Endothelial cell of umbilical vein (primary cell): ENCODE measurements around the gene CXCR3. TPM values are rescaled to one million over a fixed set of nuclear protein-coding genes. Genes with fewer than 3 reads are reported as not detected.

Source experiments
- BruUV-seq: library from RNA; stranded (reverse); fragments of 400-500 nt; replicated peaks from 2 replicates; lab custom pipeline; 2021; lab: Mats Ljungman, UMichigan
- CTCF ChIA-PET: fragments of 300-600, 350-600 bp; sonication (Branson Sonifier 250); formaldehyde crosslinking; loops from one replicate; lab custom pipeline; 2021; ENCODE audit warnings: antibody characterized with exemption, inconsistent platforms; lab: Charles Lee
- POLR2A ChIA-PET: fragments of 300-600, 350-600 bp; sonication (Branson Sonifier 250); formaldehyde crosslinking; loops from one replicate; lab custom pipeline; 2021; ENCODE audit warnings: antibody characterized with exemption, inconsistent platforms; lab: Charles Lee
- DNase-seq: peaks from one replicate; pipeline ENCODE4 v3.0.0-alpha.2; 2011; ENCODE audit warnings: low read depth, low spot score
- FAIRE-seq: peaks from 2 replicates; lab custom pipeline; 2011; peaks lifted over from hg19 to GRCh38; lab: Jason Lieb, UNC
- H2AFZ ChIP-seq: 2 replicates; pipeline ENCODE4 v1.6.0; 2012; ENCODE audit warnings: low read depth, low read length, control low read depth, inconsistent platforms
- H3K27ac ChIP-seq: 2 replicates; pipeline ENCODE4 v1.5.1; 2011; ENCODE audit warnings: low read depth, mild to moderate bottlenecking, control low read depth, low read length, moderate library complexity; ENCODE audit not compliant: insufficient read depth
- H3K27me3 ChIP-seq, 2 experiments: 2 replicates each; pipeline versions ENCODE4 v1.6.0 to v1.6.1; 2011; ENCODE audit warnings: low read length in 2 of 2, mixed read lengths in 1 of 2; ENCODE audit not compliant: control insufficient read depth in 2 of 2, insufficient read depth in 2 of 2
- H3K36me3 ChIP-seq, 2 experiments: 2 replicates in 1 of 2; 3 replicates in 1 of 2; pipeline ENCODE4 v1.5.1; 2011; ENCODE audit warnings: low read length in 2 of 2, mild to moderate bottlenecking in 1 of 2, moderate library complexity in 1 of 2; ENCODE audit not compliant: control insufficient read depth in 2 of 2, insufficient read depth in 2 of 2; ENCODE audit errors: extremely low read depth in 1 of 2
- H3K4me1 ChIP-seq: 3 replicates; pipeline ENCODE4 v1.5.1; 2011; ENCODE audit warnings: mild to moderate bottlenecking, low read length; ENCODE audit not compliant: control insufficient read depth, insufficient read depth; ENCODE audit errors: extremely low read depth
- H3K4me2 ChIP-seq: 2 replicates; pipeline ENCODE4 v1.6.1; 2011; ENCODE audit warnings: low read length, control low read depth, mixed read lengths; ENCODE audit not compliant: insufficient read depth
- H3K4me3 ChIP-seq, 3 experiments: fragments of 200-600 bp in 1 of 3; sonication (generic), shearing (Covaris generic) in 1 of 3; replicated peaks in 1 of 3; 2 replicates each; pipeline ENCODE4 v1.5.1; 2011 to 2016; ENCODE audit warnings: control low read depth in 3 of 3, low read length in 3 of 3, mild to moderate bottlenecking in 2 of 3, inconsistent platforms in 1 of 3, low read depth in 1 of 3, moderate library complexity in 1 of 3; ENCODE audit not compliant: insufficient read depth in 1 of 3
- H3K79me2 ChIP-seq: 2 replicates; pipeline ENCODE4 v1.6.0; 2012; ENCODE audit warnings: low read length, inconsistent platforms; ENCODE audit not compliant: control insufficient read depth, insufficient read depth
- H3K9ac ChIP-seq: replicated peaks from 2 replicates; pipeline ENCODE3; 2011; ENCODE audit warnings: low read length, control low read depth; ENCODE audit not compliant: insufficient read depth; ENCODE audit errors: extremely low read depth
- H3K9me1 ChIP-seq: replicated peaks from 3 replicates; pipeline ENCODE4 v1.6.0; 2011; ENCODE audit warnings: mild to moderate bottlenecking, low read length; ENCODE audit not compliant: control insufficient read depth, insufficient read depth; ENCODE audit errors: extremely low read depth
- H3K9me3 ChIP-seq: replicated peaks from 2 replicates; pipeline ENCODE4 v1.5.1; 2012; ENCODE audit warnings: low read length, inconsistent platforms; ENCODE audit not compliant: control insufficient read depth, insufficient read depth
- H4K20me1 ChIP-seq: replicated peaks from 2 replicates; pipeline ENCODE3; 2011; ENCODE audit warnings: mild to moderate bottlenecking, low read length; ENCODE audit not compliant: control insufficient read depth, insufficient read depth; ENCODE audit errors: extremely low read depth
- EZH2 ChIP-seq: IDR thresholded peaks from 2 replicates; pipeline ENCODE4 v1.6.1; 2012; ENCODE audit warnings: borderline replicate concordance, low read depth, mild to moderate bottlenecking, moderate library complexity, low read length, inconsistent platforms; ENCODE audit not compliant: severe bottlenecking
- FOS ChIP-seq: IDR thresholded peaks from 2 replicates; pipeline ENCODE4 v1.6.1; 2011; ENCODE audit warnings: mild to moderate bottlenecking, low read length, moderate library complexity, borderline replicate concordance; ENCODE audit not compliant: insufficient read depth
- GATA2 ChIP-seq: IDR thresholded peaks from 2 replicates; pipeline ENCODE4 v1.7.0; 2011; ENCODE audit warnings: low read depth, mild to moderate bottlenecking, moderate library complexity, mixed read lengths, low read length; ENCODE audit not compliant: insufficient read length, insufficient read depth
- JUN ChIP-seq: IDR thresholded peaks from 2 replicates; pipeline ENCODE4 v1.6.1; 2011; ENCODE audit warnings: borderline replicate concordance, low read depth; ENCODE audit not compliant: insufficient read length, insufficient read depth
- MYC ChIP-seq: IDR thresholded peaks from one replicate; pipeline ENCODE4 v1.6.1; 2011; ENCODE audit warnings: mild to moderate bottlenecking, low read depth, low read length
- POLR2A ChIP-seq: IDR thresholded peaks from 2 replicates; pipeline ENCODE4 v1.6.1; 2012; ENCODE audit warnings: low read depth, mild to moderate bottlenecking, control low read depth, low read length
- POLR2AphosphoS5 ChIP-seq: IDR thresholded peaks from 2 replicates; pipeline ENCODE4 v1.6.1; 2012; ENCODE audit warnings: low read depth, mild to moderate bottlenecking, control low read depth, low read length, moderate library complexity; ENCODE audit not compliant: insufficient read depth
- dilution Hi-C: fragments of 300-500 bp; cut with MboI; formaldehyde crosslinking; loops from one replicate; pipeline ENCODE4 v1.15.0; 2019; ENCODE audit warnings: low sequenced_read_pairs; ENCODE audit not compliant: extremely low pct_ligation_motif_present
- intact Hi-C: fragments of 100-400 bp; cut with micrococcal nuclease; formaldehyde crosslinking; loops from one replicate; pipeline ENCODE4 v1.10.0; 2022
- polyA plus RNA-seq, 4 experiments: library from polyadenylated mRNA; depleted of rRNA in 3 of 4; stranded (reverse) in 3 of 4; unstranded in 1 of 4; fragments of >200 nt; gene quantifications; 2 replicates each; pipeline versions ENCODE4 v1.2.1 to v1.2.3, GENCODE V29; 2011 to 2012; ENCODE audit warnings: missing spikeins in 1 of 4
- total RNA-seq: library from RNA; stranded (reverse); gene quantifications from 2 replicates; pipeline ENCODE4 v1.2.3, GENCODE V29; 2021
- TF ChIP-seq, protein P1 (sequence below), 2 donors: IDR thresholded peaks; 1 replicate in 1 of 2; 2 replicates in 1 of 2; pipeline ENCODE4 v1.5.1; 2011; ENCODE audit warnings: low read length in 2 of 2, mild to moderate bottlenecking in 2 of 2, moderate library complexity in 2 of 2, control low read depth in 1 of 2, inconsistent platforms in 1 of 2, low read depth in 1 of 2; ENCODE audit not compliant: insufficient read depth in 1 of 2; ENCODE audit errors: extremely low read depth in 1 of 2
- TF ChIP-seq, protein P2 (sequence below): IDR thresholded peaks from 2 replicates; pipeline ENCODE4 v1.6.1; 2011; ENCODE audit not compliant: insufficient read depth, insufficient read length

CXCR3 gene
- total and polyA plus RNA-seq, 2 donors (not counting 3 experiments of a cell fraction or from before 2014, with no cell fraction given): not detected

DNA sequence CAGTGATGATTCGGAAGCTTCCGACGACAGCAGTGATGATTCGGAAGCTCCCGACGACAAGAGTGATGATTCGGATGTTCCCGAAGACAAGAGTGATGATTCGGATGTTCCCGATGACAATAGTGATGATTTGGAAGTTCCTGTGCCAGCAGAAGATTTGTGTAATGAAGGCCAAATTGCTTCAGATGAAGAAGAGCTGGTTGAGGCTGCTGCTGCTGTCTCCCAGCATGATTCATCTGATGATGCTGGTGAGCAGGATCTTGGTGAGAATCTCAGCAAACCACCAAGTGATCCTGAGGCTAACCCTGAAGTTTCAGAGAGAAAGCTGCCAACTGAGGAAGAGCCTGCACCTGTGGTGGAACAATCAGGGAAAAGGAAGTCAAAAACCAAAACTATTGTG lies 14.2 kb downstream of the CXCR3 start:
- no peak for DNase-seq
- FAIRE-seq: no peak

More for the DNA sequence above, 14.2 kb downstream of the CXCR3 start:
- peak overlapping the region; percentile 39 for H3K27ac ChIP-seq
- intact Hi-C loops (no loop called here), dilution Hi-C loops (no loop called here)
- no peaks in the 10 kb centered on the region for H3K9me1 ChIP-seq
- no peaks in the 10 kb centered on the region for H3K79me2 ChIP-seq
- H4K20me1 ChIP-seq: no peaks in the 10 kb centered on the region
- H3K9me3 ChIP-seq: no peaks in the 10 kb centered on the region
- H3K4me2 ChIP-seq: peak overlapping the region; percentile 18
- H3K4me3 ChIP-seq: no peak overlapping the region
- no TSS peak for BruUV-seq
- ChIA-PET POLR2A (no interaction called here), CTCF (no interaction called here)
- no peaks in the 10 kb centered on the region for H3K27me3 ChIP-seq
- no peak for TF ChIP-seq POLR2A
- TF ChIP-seq, protein P1, sequence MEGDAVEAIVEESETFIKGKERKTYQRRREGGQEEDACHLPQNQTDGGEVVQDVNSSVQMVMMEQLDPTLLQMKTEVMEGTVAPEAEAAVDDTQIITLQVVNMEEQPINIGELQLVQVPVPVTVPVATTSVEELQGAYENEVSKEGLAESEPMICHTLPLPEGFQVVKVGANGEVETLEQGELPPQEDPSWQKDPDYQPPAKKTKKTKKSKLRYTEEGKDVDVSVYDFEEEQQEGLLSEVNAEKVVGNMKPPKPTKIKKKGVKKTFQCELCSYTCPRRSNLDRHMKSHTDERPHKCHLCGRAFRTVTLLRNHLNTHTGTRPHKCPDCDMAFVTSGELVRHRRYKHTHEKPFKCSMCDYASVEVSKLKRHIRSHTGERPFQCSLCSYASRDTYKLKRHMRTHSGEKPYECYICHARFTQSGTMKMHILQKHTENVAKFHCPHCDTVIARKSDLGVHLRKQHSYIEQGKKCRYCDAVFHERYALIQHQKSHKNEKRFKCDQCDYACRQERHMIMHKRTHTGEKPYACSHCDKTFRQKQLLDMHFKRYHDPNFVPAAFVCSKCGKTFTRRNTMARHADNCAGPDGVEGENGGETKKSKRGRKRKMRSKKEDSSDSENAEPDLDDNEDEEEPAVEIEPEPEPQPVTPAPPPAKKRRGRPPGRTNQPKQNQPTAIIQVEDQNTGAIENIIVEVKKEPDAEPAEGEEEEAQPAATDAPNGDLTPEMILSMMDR (IDR thresholded peaks at IDR 0.05; ENCODE audit: extremely low read depth in 1 of 2, insufficient read depth in 1 of 2, low read depth in 1 of 2, low read length in 2 of 2): no peak
- no peak for TF ChIP-seq FOS
- TF ChIP-seq POLR2AphosphoS5: no peak
- no peak for TF ChIP-seq GATA2
- TF ChIP-seq, protein P2, sequence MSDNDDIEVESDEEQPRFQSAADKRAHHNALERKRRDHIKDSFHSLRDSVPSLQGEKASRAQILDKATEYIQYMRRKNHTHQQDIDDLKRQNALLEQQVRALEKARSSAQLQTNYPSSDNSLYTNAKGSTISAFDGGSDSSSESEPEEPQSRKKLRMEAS: no peak
- no peak for TF ChIP-seq MYC
- TF ChIP-seq EZH2: no peak
- TF ChIP-seq JUN: no peak
- peaks cover 0 to 9% of the 10 kb centered on the region in 2 experiments for H3K36me3 ChIP-seq
- no peak overlapping the region for H3K9ac ChIP-seq
- H2AFZ ChIP-seq: no peak overlapping the region
- H3K4me1 ChIP-seq: peaks cover 27% of the 10 kb centered on the region
